HG03045 (cell line): ENCODE measurements around the gene TMPRSS6.

Source experiments
- ATAC-seq: cut with Tn5 transposase; IDR thresholded peaks from one replicate; pipeline ENCODE4 v1.9.1; 2021; ENCODE audit warnings: mild to moderate bottlenecking, moderate library complexity; ENCODE audit not compliant: unreplicated experiment

TMPRSS6 gene

DNA sequence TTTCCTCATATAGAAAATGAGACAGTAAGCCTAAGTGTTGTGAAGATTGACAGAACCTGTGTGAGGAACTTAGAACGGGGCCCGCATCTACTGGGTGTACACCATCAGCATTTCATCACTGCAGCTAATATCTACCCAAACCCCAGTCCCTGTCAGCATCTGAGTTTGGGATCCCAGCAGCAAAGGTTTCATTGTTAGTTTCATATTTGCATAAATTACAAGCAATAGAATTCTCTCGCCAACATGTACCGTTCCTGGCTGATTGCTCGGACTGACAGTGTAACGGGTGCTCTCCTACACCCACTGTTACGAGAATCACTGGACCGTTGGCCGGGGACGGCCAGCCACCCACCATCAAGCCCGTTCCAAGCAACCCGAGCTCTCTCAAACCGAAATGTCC, 10.4 kb upstream of the TMPRSS6 start:
- ATAC-seq = no peak

DNA sequence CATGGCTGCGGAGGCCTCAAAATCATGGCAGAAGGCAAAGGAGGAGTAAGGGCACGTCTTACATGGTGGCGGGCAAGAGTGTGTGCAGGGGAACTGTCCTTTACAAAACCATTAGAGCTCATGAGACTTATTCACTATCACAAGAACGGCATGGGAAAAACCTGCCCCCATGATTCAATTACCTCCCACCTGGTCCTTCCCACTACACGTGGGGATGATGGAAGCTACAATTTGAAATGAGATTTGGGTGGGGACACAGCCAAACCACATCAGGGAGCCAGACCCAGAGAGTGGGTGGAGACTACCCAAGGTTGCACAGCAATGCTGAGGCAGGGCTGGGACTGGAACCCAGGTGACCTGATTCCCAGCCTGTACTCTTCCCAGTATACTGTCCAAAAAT, 8.6 kb upstream of the TMPRSS6 start:
- ATAC-seq = no peak

DNA sequence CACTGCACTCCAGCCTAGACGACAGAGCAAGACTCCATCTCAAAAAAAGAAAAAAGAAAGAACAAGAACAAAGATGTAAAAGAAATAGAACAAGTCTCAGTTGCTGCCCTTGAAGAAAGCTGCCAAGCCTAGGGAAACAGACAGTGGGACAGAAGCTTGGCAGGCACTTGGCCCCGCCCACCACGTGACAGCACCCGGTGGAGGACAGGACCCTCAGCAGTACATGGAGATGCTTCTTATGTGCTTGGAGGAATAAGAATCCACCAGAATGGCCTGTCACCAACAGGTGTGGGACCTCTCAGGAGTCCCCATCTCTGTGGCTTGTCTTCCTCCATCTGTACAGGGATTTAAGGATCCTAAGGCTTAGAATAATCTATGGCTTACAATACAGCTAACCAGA, 7.6 kb upstream of the TMPRSS6 start:
- ATAC-seq = no peak

DNA sequence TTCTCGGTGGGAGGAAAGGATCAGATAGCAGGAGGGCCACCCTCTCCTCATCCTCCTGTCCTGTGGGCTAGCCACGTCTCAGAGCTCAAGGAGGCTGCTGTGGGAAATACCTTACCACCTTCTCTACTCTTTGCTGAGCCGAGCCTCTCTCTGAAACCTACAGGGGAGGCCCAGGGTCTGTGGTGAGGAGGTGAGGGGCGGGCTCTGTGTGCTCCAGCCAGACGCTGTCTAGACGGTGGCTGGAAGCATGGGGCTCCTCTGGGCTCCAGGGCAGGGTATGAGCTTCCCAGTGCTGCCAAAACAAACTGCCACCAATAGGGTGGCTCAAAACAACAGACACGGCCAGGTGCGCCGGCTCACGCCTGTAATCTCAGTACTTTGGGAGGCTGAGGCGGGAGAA, 5.5 kb upstream of the TMPRSS6 start:
- no peak for ATAC-seq

DNA sequence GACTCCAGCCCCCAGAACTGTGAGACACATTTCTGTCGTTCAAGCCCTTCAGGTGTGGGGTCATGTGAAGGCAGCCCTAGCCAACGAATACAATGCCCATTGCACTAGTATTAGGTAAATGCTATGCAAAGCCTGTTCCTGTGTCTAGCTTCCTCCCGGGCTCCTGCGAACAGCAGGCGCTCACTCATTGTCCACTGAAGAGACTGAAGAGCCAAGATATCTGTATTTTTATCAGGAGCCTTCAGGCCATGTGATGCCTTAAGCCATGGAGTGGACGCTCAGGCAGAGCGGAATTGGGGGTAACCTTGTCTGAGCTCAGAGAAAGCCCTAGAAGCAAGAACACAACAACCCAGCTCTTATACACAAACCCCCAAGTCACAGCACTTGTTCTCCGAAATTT, 4.2 kb upstream of the TMPRSS6 start:
- no peak for ATAC-seq

DNA sequence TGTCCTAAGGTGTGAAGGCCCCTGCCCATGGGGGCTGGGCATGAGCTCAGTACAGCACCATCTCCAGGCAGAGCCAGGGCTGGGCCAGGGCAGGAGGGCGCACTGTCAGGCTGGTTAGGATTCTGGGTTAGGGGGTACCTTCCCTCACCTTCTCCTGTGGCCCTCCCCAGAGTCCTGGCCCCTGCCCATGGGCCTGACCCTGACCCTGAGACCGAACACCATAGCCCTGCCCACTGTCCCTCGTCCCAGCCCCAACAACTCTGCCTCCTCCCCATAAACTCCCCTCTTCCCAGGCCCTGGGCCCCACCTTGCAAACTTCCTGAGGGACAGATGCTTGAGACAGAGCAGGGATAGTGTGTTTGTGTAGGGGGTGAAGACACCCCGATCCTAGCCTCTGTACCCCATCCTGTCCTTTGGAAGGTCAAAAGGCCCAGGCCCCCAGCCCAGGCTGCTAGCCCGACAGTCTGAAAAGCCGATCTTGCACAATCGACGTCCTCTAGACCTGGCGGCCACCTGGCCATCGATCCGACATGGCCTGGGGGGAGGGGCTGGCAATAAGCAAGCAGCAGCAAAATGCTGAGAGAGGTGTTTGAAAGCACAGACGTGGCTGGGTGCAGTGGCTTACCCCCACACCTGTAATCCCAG, 2.7 kb upstream of the TMPRSS6 start:
- ATAC-seq = no peak

DNA sequence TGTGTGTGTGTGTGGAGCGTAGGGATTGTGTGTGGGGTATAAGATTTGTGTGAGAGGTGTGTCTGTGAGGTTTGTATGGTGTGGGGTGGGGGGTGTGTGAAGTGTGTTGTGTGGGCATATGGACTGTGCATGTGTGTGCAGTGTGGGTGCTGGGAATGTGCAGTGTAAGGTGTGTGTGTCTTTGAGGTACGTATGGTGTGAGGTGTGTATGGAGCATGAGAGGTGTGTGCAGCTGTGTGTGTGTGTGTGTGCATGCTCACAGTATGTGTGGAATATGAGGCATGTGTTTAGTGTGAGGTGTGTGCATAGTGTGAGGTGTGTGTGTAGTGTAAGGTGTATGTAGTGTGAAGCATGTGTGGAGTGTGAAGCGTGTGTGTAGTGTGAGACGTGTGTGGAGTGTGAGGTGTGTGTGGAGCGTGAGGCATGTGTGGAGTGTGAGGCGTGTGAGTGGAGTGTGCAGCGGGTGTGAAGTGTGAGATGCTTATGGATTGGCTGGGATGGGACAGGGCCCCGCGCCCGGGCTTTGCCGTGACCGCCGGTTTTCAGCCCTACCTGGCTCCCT, 1.7 kb upstream of the TMPRSS6 start:
- ATAC-seq = no peak

DNA sequence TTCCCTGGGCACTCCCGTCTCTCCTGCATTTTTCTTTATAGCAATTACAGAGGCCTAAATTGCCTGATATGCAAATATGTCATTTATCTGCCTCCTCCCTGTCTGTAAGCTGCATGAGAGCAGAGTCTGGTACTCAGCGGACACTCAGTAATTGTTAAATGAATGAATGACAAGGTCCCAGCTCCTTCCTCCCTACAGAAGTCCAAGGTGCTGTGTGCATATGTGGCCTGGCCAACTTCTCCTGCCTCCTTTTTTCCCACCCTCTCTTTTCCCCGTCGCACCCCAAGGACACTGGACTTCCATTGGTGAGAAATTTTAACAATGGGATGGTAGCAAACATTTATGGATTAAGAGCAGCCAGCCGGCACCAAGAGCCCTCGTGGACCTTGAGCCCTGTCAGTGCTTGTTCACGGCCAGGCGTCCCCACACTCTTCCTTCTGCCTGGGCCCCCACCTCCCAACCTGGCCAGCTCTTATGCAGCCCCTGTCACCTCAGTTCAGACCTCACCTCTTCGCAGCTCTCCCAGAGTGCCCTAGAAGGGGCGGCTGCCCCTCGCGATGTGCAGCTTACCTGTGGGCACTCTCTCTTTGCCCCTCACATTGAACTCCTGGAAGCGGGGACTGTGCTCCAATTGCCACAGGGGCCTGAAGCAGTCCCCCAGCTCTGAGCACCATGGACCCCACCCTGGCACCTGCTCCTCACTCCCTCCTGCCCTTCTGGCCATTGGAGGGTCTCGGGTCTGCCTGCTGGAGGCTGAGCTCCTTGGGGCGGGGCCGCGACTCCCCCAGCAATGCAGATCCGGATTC, 1.5 kb downstream of the TMPRSS6 start:
- no peak for ATAC-seq

DNA sequence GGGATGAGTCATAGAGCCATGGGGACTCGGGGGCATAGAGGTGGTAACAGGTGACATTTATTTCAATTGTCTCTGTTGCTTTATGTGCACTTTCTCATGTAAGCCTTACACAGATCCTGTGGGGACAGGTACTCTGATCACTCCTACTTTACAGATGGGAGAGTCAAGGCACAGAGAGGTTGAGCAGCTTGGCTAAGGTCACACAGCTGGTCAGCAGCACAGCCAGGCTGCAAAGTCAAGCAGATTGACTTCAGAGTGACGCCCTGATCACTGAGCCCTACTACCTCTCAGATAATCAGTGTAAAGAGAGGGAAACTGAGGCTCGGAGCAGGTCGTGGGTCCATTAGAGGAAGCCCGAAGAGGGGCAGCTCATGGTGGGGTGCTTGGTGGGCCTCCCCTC, 3.5 kb downstream of the TMPRSS6 start:
- ATAC-seq = no peak

DNA sequence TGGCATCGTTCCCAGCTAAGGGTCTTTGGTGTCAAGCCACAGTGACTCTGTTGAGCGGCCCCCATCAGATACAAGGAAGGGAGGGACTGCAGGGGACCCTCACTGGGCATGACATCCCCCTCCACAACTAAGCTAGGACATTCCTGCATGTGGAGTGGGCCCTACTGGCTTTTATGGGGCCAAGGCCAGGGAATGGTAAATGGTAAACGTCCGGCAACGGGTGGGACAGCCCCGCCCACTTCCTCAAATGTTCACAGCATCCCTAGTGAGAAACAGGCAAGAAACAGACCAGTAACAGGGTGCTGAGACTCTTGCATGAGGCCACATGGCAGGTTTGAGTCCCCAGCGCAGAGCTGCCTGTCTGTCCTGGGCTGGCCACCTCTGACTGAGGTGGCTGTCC, 4.4 kb downstream of the TMPRSS6 start:
- no peak for ATAC-seq

DNA sequence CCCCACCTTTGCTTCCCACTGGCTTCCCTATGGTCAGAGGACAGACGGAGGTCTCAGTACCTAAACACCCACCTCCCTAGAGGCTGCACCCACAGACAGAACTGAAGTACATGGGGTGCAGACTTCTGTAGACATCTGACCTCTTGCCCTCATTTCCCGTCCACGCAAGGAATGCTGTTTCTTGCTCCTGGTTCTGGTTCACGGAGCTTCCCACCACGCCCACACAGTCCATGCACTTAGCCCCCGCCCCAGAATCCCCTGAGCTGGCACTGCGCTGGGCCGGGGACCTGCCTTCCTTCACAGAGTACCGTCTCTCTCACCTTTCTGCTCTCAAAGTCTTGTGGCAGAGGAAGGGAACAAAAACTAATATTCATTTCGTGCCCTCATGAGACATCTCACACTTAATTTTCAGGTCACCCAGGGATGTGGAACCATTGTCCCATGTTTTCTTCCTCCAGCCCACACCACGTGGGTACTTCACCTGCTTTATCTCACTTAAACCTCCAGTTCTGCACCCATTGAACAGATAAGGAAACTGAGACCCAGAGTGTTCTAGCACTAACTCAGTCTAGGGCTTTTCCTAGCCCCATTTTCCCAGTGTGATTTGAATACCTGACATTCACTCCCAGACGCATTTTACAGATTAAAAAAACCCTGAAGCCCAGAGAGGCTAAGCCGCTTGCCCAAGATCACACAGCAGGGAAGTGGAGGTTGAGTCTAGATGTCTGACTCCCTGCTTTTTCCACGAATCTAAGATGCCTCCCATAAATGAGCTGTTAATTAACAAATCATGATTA, 5.7 kb downstream of the TMPRSS6 start:
- ATAC-seq = no peak

DNA sequence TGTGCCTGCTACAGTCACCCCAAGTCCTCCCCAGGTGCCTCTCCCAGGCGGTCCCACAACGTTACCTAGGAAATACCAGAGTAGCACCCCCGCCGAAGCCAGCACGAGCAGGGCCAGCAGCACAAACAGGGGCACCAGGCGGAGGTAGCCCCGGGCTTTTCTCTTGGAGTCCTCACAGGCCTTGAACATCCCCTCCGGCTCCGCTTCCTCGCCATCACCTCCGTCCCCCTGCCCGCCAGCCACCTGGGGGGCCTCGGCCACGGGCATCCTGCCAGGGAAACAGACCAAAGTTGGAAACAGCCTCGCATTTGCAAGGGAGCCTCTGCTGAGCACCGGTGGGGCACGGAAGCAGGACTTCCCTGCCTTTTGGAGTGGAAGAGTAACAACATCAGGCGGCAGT, 6.4 kb downstream of the TMPRSS6 start:
- ATAC-seq = no peak

DNA sequence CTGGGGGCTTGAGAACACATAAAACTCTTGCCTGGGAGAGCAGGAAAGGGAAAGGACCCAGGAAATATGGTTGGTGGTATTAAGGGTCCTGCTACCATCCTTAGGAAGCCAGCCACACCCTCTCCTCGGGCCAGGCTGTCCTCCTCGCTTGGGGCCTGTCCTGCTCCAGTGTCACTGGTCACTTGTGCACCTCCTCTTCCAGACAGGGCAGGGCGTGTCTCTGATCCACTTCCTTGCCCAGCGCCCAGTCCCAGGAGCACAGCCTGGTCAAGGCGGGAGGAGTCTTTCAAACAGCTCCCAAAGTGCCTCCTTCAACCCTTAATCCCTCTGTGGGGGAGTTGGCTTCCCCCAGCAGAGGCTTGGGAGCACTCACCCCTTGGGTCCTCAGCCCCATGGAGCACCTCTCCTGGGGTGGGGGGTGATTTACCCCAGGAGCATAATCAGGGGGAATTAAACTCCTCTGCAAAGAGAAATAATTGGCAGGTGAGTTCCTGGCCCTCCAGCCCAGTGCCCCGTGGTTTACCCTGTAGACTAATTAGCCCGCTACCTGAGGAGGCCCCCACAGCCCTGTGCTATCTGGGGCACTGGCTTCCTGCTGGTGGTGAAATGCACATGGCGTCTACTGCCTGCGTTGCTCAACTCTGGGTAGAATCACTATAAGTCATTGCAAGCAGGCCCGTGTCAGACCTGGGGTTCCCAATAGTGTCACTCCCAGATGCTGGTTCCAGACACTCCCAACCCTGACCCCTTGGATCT, 8.0 kb downstream of the TMPRSS6 start:
- no peak for ATAC-seq

DNA sequence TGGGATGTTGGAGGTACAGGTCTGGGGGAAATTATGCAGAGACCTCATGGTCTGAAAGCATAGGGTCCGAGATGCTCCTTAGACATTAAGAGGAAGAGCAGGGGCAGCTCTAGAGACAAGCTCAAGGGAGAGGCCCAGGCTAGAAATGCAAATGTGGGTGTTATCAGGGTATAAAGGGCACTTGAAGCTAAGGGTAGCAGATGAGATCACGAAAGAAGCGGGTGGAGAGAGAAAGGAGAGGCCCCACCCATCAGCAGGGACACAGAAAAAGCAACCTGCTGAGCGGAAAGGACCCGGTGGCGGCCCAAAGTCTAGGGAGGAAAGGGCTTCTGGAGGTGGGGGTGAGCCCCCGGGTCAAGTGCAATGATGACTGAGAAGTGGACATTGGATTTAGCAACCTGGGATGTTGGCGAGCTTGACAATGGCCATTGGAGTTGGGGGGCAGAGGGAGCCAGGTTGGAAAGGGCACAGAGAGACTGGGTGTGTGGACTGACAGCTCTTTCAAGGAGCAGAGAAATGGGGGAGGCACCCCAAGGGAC, 8.9 kb downstream of the TMPRSS6 start:
- no peak for ATAC-seq

DNA sequence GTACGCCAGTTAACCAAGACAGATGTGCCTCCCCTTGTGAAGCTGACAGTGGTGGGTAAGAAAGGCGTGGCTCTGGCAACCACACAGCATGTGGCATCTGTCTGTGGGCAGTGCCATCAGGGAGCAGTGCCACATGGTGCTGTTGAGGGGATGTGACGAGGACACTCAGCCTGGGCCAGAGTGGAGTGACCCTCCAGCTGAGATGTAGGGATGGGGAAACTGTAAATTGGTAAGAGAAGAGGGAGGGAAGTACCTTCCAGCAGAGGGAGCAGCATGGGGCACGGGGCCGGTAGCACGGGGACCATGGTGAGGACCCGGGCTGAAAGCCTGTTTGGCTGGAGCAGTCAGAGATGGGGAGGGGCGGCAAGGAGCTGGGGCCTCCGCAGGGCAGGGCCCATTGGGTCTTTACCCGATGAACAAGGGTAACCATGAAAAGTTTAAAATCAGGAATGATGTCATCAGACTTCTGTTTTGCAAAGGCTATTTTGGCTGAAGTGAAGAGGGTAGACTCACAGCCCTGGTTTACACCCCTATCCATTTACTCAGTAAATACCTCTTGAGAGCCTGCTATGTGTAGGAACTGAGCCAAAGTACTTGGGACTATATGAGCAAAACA, 10.4 kb downstream of the TMPRSS6 start:
- ATAC-seq = no peak

DNA sequence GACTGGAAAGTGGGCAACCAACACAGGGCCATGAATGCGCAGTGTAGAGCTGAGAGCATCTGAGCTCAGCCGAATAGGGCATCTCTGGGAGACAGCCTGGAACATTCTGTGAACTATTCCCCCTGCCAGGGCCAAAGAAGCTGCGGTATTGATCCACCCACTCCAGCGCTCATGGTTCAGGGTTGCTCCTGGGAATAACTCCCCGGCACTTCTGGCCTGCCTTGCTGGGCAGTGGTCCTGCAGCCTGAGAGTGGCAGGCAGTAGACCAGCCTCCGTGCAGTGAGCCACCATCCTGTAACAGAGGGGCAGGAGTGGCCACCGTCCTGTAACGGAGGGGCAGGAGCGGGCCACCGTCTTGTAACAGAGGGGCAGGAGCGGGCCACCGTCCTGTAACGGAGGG, 12.2 kb downstream of the TMPRSS6 start:
- no peak for ATAC-seq

DNA sequence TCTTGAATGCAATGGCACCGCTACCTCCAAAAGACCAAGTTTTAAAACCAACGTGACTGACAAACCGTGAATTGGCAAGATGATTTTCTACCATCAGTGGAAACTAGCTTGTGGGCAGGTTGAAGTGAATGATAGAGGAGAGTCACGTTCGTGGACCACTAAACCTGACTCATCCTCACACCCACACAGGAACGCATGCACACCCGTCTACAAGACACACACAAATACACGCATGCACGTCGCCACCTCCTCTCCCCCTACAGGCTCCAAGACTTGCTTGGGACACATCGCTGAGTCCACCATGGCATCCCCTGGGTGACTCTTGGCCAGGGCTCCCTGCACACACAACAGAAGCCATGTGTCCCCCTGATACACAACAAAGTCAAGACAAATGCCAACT, 14.4 kb downstream of the TMPRSS6 start:
- no peak for ATAC-seq

DNA sequence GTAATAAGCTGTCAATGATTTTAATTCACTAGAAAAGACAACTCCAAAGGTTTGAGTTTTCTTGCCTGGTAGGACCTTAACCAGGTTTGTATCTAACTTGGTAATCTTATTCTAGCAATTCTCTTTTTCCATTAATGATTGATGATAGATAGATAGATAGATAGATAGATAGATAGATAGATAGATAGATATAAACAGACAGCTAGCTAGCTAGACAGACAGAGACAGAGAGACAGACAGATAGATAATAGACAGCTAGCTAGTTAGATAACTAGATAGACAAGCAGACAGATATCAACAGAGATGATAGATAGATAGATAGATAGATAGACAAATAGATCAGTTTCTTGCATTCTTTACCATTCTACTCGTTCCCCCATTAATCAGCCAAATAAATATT, 15.3 kb downstream of the TMPRSS6 start:
- ATAC-seq = no peak

DNA sequence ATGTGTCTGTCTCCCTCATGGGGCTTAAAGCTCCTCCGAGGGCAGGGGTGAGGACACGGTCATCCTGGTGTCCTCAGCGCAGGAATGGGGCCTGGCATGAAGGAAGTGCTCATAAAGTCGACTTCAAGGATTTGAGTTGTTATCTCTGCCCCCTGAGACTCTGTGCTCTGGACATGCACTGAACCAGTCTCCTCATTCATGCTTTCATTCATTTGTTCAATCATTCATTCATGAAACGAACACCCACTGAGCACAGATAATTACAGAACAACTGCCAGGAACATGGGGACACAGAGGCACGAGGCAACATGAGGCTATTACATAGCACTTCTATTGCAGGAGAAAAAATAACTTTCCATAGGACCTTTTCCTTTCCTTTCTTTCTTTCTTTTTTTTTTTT, 16.5 kb downstream of the TMPRSS6 start:
- no peak for ATAC-seq

DNA sequence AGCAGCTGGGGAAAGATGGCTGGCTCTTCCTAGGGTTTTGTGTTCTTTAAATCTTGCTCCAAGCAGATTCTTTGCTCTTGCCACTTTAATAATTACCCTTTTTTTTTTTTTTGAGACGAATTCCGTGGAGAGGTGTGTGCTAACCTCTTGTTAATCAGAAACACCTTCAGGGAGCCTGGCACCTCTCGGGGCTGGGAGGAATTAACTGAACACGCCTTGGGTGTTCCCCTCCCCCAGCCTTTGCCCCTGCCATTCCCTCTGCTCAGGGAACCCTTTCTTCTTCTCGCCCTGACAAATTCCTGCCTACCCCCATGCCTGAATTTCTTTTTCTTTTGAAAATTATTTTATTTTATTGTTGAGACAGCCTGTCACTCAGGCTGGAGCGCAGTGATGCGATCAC, 17.5 kb downstream of the TMPRSS6 start:
- no peak for ATAC-seq
